SK-N-MC (cell line): ENCODE data around the gene FUT9.

Source experiments
- DNase-seq: peaks from one replicate; pipeline ENCODE4 v3.0.0-alpha.2; 2011; ENCODE audit warnings: low read depth, low spot score
- H3K27ac ChIP-seq: fragments of 200-600 bp; sonication (generic); 2 replicates; pipeline ENCODE4 v1.5.1; 2016; ENCODE audit warnings: mixed run types
- H3K36me3 ChIP-seq: fragments of 200-600 bp; sonication (generic); 2 replicates; pipeline ENCODE4 v1.6.1; 2017; ENCODE audit warnings: antibody characterized with exemption, low read length, mixed read lengths; ENCODE audit not compliant: insufficient read depth
- H3K4me3 ChIP-seq: fragments of 200-600 bp; sonication (generic); 2 replicates; pipeline ENCODE4 v1.5.1; 2016
- H3K9ac ChIP-seq: fragments of 200-600 bp; sonication (generic); 2 replicates; pipeline ENCODE4 v1.8.0; 2017; ENCODE audit warnings: mixed run types, mixed read lengths; ENCODE audit not compliant: insufficient read length
- H3K9me3 ChIP-seq: fragments of 200-600 bp; sonication (generic); 2 replicates; pipeline ENCODE4 v1.6.1; 2017; ENCODE audit warnings: low read depth, mild to moderate bottlenecking, antibody characterized with exemption, low read length, moderate library complexity, mixed read lengths
- EZH2 ChIP-seq: fragments of 200-600 bp; sonication (generic); IDR thresholded peaks from one replicate; pipeline ENCODE4 v1.6.1; 2017; ENCODE audit warnings: antibody characterized with exemption
- FOXP2 ChIP-seq: optimal IDR thresholded peaks from 2 replicates; pipeline ENCODE3; 2011; ENCODE audit warnings: mild to moderate bottlenecking, moderate library complexity; ENCODE audit not compliant: insufficient read depth; ENCODE audit errors: extremely low read length, control extremely low read depth
- POLR2AphosphoS5 ChIP-seq: IDR thresholded peaks from 2 replicates; pipeline ENCODE4 v1.6.1; 2012; ENCODE audit warnings: mild to moderate bottlenecking, low read depth, low read length, borderline replicate concordance

FUT9 gene

DNA sequence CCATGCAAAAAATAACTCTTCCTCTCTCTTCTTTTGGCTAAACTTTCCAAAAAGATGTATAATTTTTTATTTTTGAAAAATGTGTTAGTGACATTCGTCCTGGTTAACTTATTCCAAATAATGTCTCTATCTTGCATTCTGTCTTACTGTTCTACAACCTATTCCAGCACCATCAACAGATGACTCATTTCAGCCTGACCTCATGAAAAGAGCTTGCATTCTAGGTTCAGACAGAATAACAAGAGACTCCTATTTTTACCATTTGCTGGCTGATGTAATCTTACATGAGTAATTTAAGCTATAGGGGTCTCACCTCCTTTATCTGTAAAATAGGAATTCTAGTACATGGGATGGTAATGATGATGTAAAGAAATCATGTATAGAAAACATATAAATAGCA, 109.0 kb downstream of the FUT9 start:
- Histone ChIP-seq H3K9ac (no peak overlapping the region), H3K9me3 (no peaks in the 10 kb centered on the region), H3K36me3 (no peaks in the 10 kb centered on the region), H3K4me3 (no peak overlapping the region), H3K27ac (no peak overlapping the region)
- TF ChIP-seq POLR2AphosphoS5 (no peak), FOXP2 (no peak), EZH2 (no peak)
- DNase-seq, result no peak

DNA sequence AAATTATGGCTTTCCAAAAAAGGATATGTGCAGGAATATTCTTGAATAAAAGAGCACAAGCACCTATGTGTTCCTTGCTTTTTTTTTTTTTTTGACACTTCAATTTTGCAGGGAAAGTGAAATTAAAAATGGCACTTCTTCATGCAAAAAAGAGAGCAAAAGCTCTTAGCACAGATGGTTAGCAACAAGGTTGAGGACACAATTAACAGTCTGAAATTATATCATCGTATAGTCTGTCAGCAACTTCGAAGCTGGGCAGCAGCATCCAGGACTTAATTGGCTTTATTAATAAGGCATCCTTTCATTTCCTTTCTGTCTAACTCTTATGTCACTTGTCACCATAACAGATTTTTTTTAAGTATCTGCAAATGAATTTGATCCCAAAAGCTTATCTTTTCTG, 122.6 kb downstream of the FUT9 start:
- H3K4me3 ChIP-seq, result no peak overlapping the region
- TF ChIP-seq POLR2AphosphoS5 (no peak), EZH2 (no peak), FOXP2 (no peak)
- DNase-seq, result no peak

DNA sequence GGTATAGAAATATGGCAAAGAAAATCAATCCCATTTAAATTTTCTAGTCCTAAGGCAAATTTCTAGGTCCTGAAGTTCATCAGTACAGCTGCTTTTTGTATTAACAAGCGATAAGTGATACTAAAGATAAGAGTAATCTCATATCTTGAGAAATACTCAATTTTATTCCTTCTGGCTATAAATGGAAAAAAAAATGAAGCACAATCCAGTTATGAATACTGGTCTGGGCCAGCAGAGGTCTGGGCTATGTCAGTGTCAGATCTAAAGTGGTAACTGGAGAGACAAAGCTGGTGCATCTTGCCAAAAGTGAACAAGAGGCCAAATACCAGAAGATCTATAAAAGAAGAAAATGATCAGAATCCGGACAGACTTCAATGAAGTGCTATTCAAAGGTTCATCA, 126.4 kb downstream of the FUT9 start:
- no peak overlapping the region for H3K9ac ChIP-seq
- no peaks in the 10 kb centered on the region for H3K36me3 ChIP-seq
- H3K9me3 ChIP-seq, result no peaks in the 10 kb centered on the region
- TF ChIP-seq EZH2 (no peak), POLR2AphosphoS5 (no peak), FOXP2 (no peak)
- no peak overlapping the region for H3K27ac ChIP-seq
- DNase-seq, result no peak
- no peak overlapping the region for H3K4me3 ChIP-seq

More for the DNA sequence above, 122.6 kb downstream of the FUT9 start:
- no peaks in the 10 kb centered on the region for H3K36me3 ChIP-seq
- H3K9ac ChIP-seq, result no peak overlapping the region
- no peaks in the 10 kb centered on the region for H3K9me3 ChIP-seq
- no peak overlapping the region for H3K27ac ChIP-seq

DNA sequence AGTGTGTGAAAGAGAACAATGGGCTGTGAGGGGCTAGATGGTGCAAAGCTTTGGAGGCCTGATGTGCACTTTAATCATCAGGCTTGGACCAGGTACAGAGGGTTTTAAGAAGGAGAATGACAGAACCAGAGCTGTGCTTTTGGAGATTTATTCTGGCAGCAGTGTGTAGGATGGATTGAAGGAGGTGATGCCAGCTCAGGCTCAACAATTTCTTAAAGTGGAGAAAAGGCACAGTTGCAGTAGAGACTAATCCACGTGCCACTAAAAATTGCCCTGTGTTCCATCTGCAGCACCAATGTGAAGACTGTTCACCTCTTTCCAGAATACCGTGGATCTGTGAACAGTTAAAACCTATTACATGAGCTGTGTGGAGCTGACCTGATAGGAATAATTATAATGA, 134.7 kb downstream of the FUT9 start:
- no peak for DNase-seq
- TF ChIP-seq FOXP2, result no peak
- TF ChIP-seq POLR2AphosphoS5, result no peak
- no peak for TF ChIP-seq EZH2

DNA sequence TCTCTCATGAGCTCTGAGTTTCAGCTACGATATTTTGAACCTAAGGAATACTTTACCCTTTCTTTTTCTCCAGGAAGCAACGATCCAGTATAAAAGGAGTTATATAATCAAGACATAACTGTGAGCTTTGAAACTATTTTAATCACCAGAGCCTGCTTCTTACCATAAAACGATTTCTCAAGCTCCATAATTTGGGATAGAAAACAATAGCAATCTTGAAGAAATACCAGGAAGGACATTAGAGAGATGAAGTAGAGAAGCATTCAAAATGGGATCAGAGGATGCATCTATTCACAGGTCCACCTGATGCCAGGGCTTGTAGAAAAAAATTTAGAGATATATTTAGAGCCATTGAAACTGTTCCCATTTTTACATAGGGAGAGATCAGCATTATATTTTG, 135.9 kb downstream of the FUT9 start:
- H3K9ac ChIP-seq, result no peak overlapping the region

More for the DNA sequence above, 134.7 kb downstream of the FUT9 start:
- no peaks in the 10 kb centered on the region for H3K9me3 ChIP-seq
- no peak overlapping the region for H3K4me3 ChIP-seq
- H3K9ac ChIP-seq, result no peak overlapping the region
- no peaks in the 10 kb centered on the region for H3K36me3 ChIP-seq
- H3K27ac ChIP-seq, result no peak overlapping the region

DNA sequence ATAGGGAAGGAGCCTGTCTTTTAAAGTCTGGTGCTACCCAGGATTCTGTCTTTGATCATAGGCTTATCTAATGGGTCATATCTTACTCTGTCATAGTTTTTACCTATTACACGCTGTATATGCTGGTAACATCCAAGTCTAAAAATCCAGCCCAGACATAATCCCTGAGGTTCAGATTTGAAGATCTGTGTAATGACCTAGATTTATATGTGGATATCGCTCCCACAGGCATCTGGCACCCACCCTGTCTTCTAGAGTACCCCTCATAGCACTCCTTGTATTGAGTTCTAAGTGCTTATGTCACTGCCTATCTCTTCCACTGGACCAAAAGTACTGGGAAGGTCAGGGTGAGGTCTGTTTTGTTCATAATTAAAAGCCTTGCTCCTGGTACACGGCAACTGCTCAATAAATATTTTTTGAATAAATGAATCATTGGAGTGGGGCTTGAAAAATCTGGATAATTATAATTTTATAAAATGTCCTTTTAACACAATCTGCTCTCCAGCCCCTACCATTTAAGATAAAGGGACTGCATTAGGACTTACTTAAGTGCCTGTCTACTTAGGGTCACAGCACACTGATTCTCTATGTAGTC, 136.4 kb downstream of the FUT9 start:
- DNase-seq, result no peak
- Histone ChIP-seq H3K27ac (no peak overlapping the region), H3K9me3 (no peaks in the 10 kb centered on the region), H3K4me3 (no peak overlapping the region), H3K36me3 (no peaks in the 10 kb centered on the region), H3K9ac (no peak overlapping the region)
- TF ChIP-seq POLR2AphosphoS5, result no peak
- TF ChIP-seq EZH2, result no peak
- no peak for TF ChIP-seq FOXP2

More for the DNA sequence above, 135.9 kb downstream of the FUT9 start:
- Histone ChIP-seq H3K9me3 (no peaks in the 10 kb centered on the region), H3K4me3 (no peak overlapping the region), H3K27ac (no peak overlapping the region), H3K36me3 (no peaks in the 10 kb centered on the region)
- TF ChIP-seq EZH2, result no peak
- no peak for TF ChIP-seq POLR2AphosphoS5
- TF ChIP-seq FOXP2, result no peak
- no peak for DNase-seq

DNA sequence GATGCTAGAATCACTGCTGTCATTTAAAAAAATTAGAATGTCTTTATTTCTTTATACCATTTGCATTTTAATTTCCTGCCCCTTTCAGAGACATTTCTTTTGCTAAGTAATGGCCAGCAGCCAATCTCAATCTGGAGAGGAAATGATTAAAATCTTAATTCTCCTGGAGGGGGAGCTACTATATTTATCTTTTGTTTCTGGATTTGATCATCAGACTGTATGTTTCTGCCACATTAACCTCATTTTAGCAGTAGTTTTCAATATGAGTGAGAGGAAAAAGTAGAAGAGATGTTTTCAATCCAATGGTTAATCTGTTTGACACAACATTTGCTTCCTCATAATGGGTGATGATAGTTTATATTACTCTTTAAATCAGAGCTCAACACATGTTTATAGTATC, 138.0 kb downstream of the FUT9 start:
- H3K4me3 ChIP-seq, result no peak overlapping the region
- no peaks in the 10 kb centered on the region for H3K36me3 ChIP-seq
- H3K9me3 ChIP-seq, result no peaks in the 10 kb centered on the region
- no peak for TF ChIP-seq EZH2
- TF ChIP-seq FOXP2, result no peak
- TF ChIP-seq POLR2AphosphoS5, result no peak
- no peak for DNase-seq
- no peak overlapping the region for H3K9ac ChIP-seq
- H3K27ac ChIP-seq, result no peak overlapping the region

DNA sequence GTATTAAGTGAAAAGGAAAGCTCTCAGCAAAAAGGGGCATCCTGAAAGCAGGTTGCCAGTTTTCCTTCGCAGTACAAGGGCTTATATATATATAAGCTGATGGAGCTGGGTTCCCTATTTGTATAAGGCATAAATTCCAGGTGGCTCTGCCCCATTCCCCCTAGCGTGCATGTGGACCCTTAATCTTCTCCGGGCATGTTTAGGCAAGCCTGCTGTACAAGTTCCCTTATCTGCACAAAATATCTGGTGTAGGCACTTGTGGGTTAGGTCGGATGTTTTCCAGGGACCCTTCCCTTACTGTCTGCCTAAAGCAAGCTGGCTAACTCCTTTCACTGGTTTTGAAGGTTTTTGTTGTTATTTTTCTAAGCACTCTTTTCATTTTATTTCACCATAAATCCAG, 140.7 kb downstream of the FUT9 start:
- TF ChIP-seq EZH2 (no peak), POLR2AphosphoS5 (no peak), FOXP2 (no peak)
- H3K9ac ChIP-seq, result no peak overlapping the region
- no peaks in the 10 kb centered on the region for H3K9me3 ChIP-seq
- no peak overlapping the region for H3K4me3 ChIP-seq
- no peak for DNase-seq
- no peak overlapping the region for H3K27ac ChIP-seq
- H3K36me3 ChIP-seq, result no peaks in the 10 kb centered on the region

DNA sequence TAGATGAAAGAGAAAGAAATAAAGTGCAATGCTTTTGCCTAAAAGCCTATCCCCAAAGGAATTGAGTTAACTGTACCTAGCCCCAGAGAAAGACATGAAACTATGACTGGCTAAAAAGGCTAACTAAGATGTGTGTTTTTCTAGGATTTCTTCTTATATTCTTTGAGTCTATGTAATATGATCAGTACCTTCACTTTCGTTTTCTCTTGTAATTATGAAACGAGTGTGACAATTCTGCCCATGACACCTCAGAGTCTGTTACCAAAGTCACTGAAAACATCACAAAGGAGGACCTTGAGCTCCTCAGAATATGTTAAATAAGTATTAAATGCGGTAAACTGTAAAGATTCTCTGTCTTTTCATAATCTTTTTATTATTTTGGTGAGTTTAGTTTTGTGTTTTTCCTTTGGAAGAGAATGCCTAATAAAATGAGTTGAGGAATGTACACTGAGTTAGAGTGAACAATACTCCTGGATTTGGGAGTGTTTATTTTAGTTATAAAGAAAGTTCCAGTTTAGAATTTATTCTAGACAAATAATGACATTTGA, 141.3 kb downstream of the FUT9 start:
- TF ChIP-seq EZH2, result no peak
- no peak for TF ChIP-seq FOXP2
- TF ChIP-seq POLR2AphosphoS5, result no peak
- Histone ChIP-seq H3K27ac (no peak overlapping the region), H3K9ac (no peak overlapping the region), H3K4me3 (no peak overlapping the region), H3K36me3 (no peaks in the 10 kb centered on the region), H3K9me3 (no peaks in the 10 kb centered on the region)
- DNase-seq, result no peak
